WTC11 (cell line): ENCODE data around the gene ARHGEF9. TPM values are rescaled to one million over a fixed set of nuclear protein-coding genes. Genes with fewer than 3 reads are reported as not detected.

ENCODE experiments used
- ATAC-seq: fragments of 200-7000 bp; cut with Tn5 transposase; 2 replicates; pipeline ENCODE4 v1.10.0; 2021; ENCODE audit warnings: mild to moderate bottlenecking, moderate library complexity
- CTCF ChIA-PET: fragments of 300-600 bp; sonication (Branson Sonifier 250); formaldehyde crosslinking; loops from one replicate; lab custom pipeline; 2021; ENCODE audit warnings: antibody characterized with exemption; lab: Charles Lee
- POLR2A ChIA-PET: fragments of 350-600 bp; sonication (Branson Sonifier 250); formaldehyde crosslinking; loops from one replicate; lab custom pipeline; 2021; ENCODE audit warnings: antibody characterized with exemption; lab: Charles Lee
- DNase-seq: peaks from one replicate; pipeline ENCODE4 v3.0.0; 2021; ENCODE audit warnings: low spot score
- H3K27ac Mint-ChIP-seq: 2 replicates; pipeline ENCODE4 v1.8.0; 2021; ENCODE audit warnings: mixed read lengths
- H3K27me3 Mint-ChIP-seq: 2 replicates; pipeline ENCODE4 v1.8.0; 2021; ENCODE audit warnings: low read depth, mild to moderate bottlenecking, moderate library complexity, mixed read lengths
- H3K36me3 Mint-ChIP-seq: 2 replicates; pipeline ENCODE4 v1.8.0; 2021; ENCODE audit warnings: mixed read lengths
- H3K4me1 Mint-ChIP-seq: 2 replicates; pipeline ENCODE4 v1.8.0; 2022; ENCODE audit warnings: mixed read lengths
- H3K4me3 Mint-ChIP-seq: 2 replicates; pipeline ENCODE4 v1.8.0; 2021; ENCODE audit warnings: mild to moderate bottlenecking, moderate library complexity, mixed read lengths
- H3K9me3 Mint-ChIP-seq: 2 replicates; pipeline ENCODE4 v1.8.0; 2021; ENCODE audit warnings: mixed read lengths
- CBFB ChIP-seq: sonication (generic); formaldehyde crosslinking; IDR thresholded peaks from 2 replicates; pipeline ENCODE4 v1.8.1; 2022; ENCODE audit warnings: mild to moderate bottlenecking, low read depth, missing genetic modification reagents
- E2F1 ChIP-seq: sonication (generic); formaldehyde crosslinking; IDR thresholded peaks from 2 replicates; pipeline ENCODE4 v1.8.0; 2022; ENCODE audit warnings: mild to moderate bottlenecking, missing genetic modification reagents
- ERG ChIP-seq: fragments of 250-450 bp; sonication (Bioruptor Pico); IDR thresholded peaks from 2 replicates; pipeline ENCODE4 v1.8.0; 2021; ENCODE audit warnings: mild to moderate bottlenecking
- ESRRA ChIP-seq: sonication (generic); formaldehyde crosslinking; IDR thresholded peaks from 2 replicates; pipeline ENCODE4 v1.8.1; 2022; ENCODE audit warnings: mild to moderate bottlenecking, missing genetic modification reagents, borderline replicate concordance
- GABPB1 ChIP-seq: sonication (generic); formaldehyde crosslinking; IDR thresholded peaks from 2 replicates; pipeline ENCODE4 v1.8.1; 2023; ENCODE audit warnings: mild to moderate bottlenecking, missing genetic modification reagents
- GRHL2 ChIP-seq: fragments of 250-450 bp; sonication (Bioruptor Pico); IDR thresholded peaks from 2 replicates; pipeline ENCODE4 v1.8.0; 2022; ENCODE audit warnings: mild to moderate bottlenecking, moderate library complexity; ENCODE audit not compliant: insufficient replicate concordance, severe bottlenecking
- MLX ChIP-seq: sonication (generic); formaldehyde crosslinking; IDR thresholded peaks from 2 replicates; pipeline ENCODE4 v1.8.1; 2023; ENCODE audit warnings: mild to moderate bottlenecking, missing genetic modification reagents, moderate library complexity
- NFE2L1 ChIP-seq: sonication (generic); formaldehyde crosslinking; IDR thresholded peaks from 2 replicates; pipeline ENCODE4 v1.8.1; 2023; ENCODE audit warnings: missing genetic modification reagents
- PREB ChIP-seq: sonication (generic); formaldehyde crosslinking; IDR thresholded peaks from 2 replicates; pipeline ENCODE4 v1.8.1; 2022; ENCODE audit warnings: mild to moderate bottlenecking, missing genetic modification reagents, moderate library complexity, borderline replicate concordance
- RORB ChIP-seq: fragments of 250-450 bp; sonication (Bioruptor Pico); IDR thresholded peaks from 2 replicates; pipeline ENCODE4 v1.9.0; 2021; ENCODE audit warnings: mild to moderate bottlenecking
- SMAD4 ChIP-seq: sonication (generic); formaldehyde crosslinking; IDR thresholded peaks from 2 replicates; pipeline ENCODE4 v1.8.0; 2022; ENCODE audit warnings: mild to moderate bottlenecking, missing genetic modification reagents
- SP1 ChIP-seq: sonication (generic); formaldehyde crosslinking; conservative IDR thresholded peaks from 2 replicates; pipeline ENCODE4 v1.8.1; 2022; ENCODE audit warnings: missing genetic modification reagents
- TEAD1 ChIP-seq: sonication (generic); formaldehyde crosslinking; IDR thresholded peaks from 2 replicates; pipeline ENCODE4 v1.8.0; 2022; ENCODE audit warnings: mild to moderate bottlenecking, missing genetic modification reagents
- TP53 ChIP-seq: sonication (generic); formaldehyde crosslinking; IDR thresholded peaks from 2 replicates; pipeline ENCODE4 v1.8.1; 2023; ENCODE audit warnings: mild to moderate bottlenecking, missing genetic modification reagents
- ZBTB21 ChIP-seq: sonication (generic); formaldehyde crosslinking; IDR thresholded peaks from 2 replicates; pipeline ENCODE4 v1.8.1; 2023; ENCODE audit warnings: mild to moderate bottlenecking, missing genetic modification reagents, borderline replicate concordance
- ZMAT4 ChIP-seq: fragments of 250-450 bp; sonication (Bioruptor Pico); IDR thresholded peaks from 2 replicates; pipeline ENCODE4 v1.9.0; 2021; ENCODE audit warnings: mild to moderate bottlenecking
- ZNF232 ChIP-seq: sonication (generic); formaldehyde crosslinking; IDR thresholded peaks from 2 replicates; pipeline ENCODE4 v1.8.0; 2022; ENCODE audit warnings: mild to moderate bottlenecking, missing genetic modification reagents
- ZNF317 ChIP-seq: sonication (generic); formaldehyde crosslinking; IDR thresholded peaks from 2 replicates; pipeline ENCODE4 v1.8.1; 2023; ENCODE audit warnings: low read depth, mild to moderate bottlenecking, moderate library complexity, missing genetic modification reagents, borderline replicate concordance
- ZNF396 ChIP-seq: fragments of 250-450 bp; sonication (Bioruptor Pico); IDR thresholded peaks from 2 replicates; pipeline ENCODE4 v1.8.0; 2021; ENCODE audit warnings: mild to moderate bottlenecking, moderate library complexity, borderline replicate concordance
- ZNF671 ChIP-seq: fragments of 250-450 bp; sonication (Bioruptor Pico); IDR thresholded peaks from 2 replicates; pipeline ENCODE4 v1.8.0; 2021; ENCODE audit warnings: mild to moderate bottlenecking
- total RNA-seq: library from RNA; stranded (reverse); gene quantifications from 3 replicates; pipeline ENCODE4 v1.2.3, GENCODE V29; 2021

Gene ARHGEF9
- total RNA-seq, 1 experiment from 2014 or later, result 32.1 TPM

- no peak for TF ChIP-seq GABPB1
- no peak for TF ChIP-seq ZBTB21
- TF ChIP-seq ZMAT4 (CRISPR knock-in tag), result no peak
- TF ChIP-seq MLX (CRISPR knock-in tag), result no peak
- no peak for TF ChIP-seq NFE2L1 (CRISPR knock-in tag)
- no peak for TF ChIP-seq ZNF317
- no peak for TF ChIP-seq TEAD1 (CRISPR knock-in tag)
These were observed 38.3 kb downstream of the ARHGEF9 start (continued) for GRCh38 chrX:63746715-63747114.

GRCh38 chrX:63746278-63746677 is 38.7 kb downstream of the ARHGEF9 start:
- H3K36me3 Mint-ChIP-seq, result no peaks in the 10 kb centered on the region
- ATAC-seq (no peak), DNase-seq (no peak)
- no peaks in the 10 kb centered on the region for H3K27me3 Mint-ChIP-seq
- ChIA-PET POLR2A (no interaction called here), CTCF (no interaction called here)
- peaks cover 30% of the 10 kb centered on the region for H3K4me1 Mint-ChIP-seq
- TF ChIP-seq E2F1 (CRISPR knock-in tag) (no peak), SMAD4 (CRISPR knock-in tag) (no peak), ERG (no peak), PREB (no peak), SP1 (no peak), GRHL2 (CRISPR knock-in tag) (no peak), ZNF671 (CRISPR knock-in tag) (no peak), RORB (CRISPR knock-in tag) (no peak), ZNF396 (no peak), TP53 (CRISPR knock-in tag) (no peak), ZNF232 (CRISPR knock-in tag) (no peak)
- no peaks in the 10 kb centered on the region for H3K9me3 Mint-ChIP-seq
- no peak overlapping the region for H3K4me3 Mint-ChIP-seq
- H3K27ac Mint-ChIP-seq, result no peak overlapping the region

GRCh38 chrX:63744850-63745394 is 40.1 kb downstream of the ARHGEF9 start:
- H3K9me3 Mint-ChIP-seq, result no peaks in the 10 kb centered on the region
- H3K4me1 Mint-ChIP-seq, result peaks cover 27% of the 10 kb centered on the region
- ChIA-PET POLR2A (no interaction called here), CTCF (interaction anchor here (0.6 kb wide), 1 partner anchor 9 kb away, joined by 4 read pairs; no protein-coding TSS in a partner anchor)
- no peak overlapping the region for H3K4me3 Mint-ChIP-seq
- TF ChIP-seq SP1, result no peak
- no peak for TF ChIP-seq CBFB (CRISPR knock-in tag)
- TF ChIP-seq NFE2L1 (CRISPR knock-in tag), result no peak
- no peak for TF ChIP-seq ESRRA
- TF ChIP-seq, all 79 proteins: peak for 0
- Mint-ChIP-seq H3K27me3 (no peaks in the 10 kb centered on the region), H3K36me3 (no peaks in the 10 kb centered on the region), H3K27ac (no peak overlapping the region)
- no peak for ATAC-seq
- DNase-seq, result no peak
